HG02798 (cell line): ENCODE data around the gene TFAP2E.

ENCODE experiments used
- ATAC-seq: cut with Tn5 transposase; IDR thresholded peaks from one replicate; pipeline ENCODE4 v1.9.1; 2021; ENCODE audit warnings: mild to moderate bottlenecking; ENCODE audit not compliant: unreplicated experiment, poor library complexity

Gene TFAP2E

DNA sequence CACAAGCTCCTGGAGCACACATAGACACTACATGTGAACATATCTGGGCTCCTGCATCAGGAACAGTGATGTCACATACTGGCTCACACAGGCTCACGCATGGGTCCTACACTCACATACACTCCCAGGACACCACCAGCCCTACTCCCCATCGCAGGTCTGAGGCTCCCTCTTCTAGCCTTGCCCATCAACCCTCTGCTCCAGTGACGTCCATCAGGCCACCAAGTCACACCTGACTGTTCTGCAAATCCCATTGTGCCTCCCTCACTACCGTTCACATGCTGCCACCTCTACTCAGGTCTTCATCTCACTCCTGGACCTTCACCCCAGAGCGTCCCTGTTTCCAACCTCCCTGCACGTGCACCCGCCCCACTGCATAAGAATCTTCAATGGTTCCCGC is 18.1 kb downstream of the TFAP2E start:
- ATAC-seq, result no peak

DNA sequence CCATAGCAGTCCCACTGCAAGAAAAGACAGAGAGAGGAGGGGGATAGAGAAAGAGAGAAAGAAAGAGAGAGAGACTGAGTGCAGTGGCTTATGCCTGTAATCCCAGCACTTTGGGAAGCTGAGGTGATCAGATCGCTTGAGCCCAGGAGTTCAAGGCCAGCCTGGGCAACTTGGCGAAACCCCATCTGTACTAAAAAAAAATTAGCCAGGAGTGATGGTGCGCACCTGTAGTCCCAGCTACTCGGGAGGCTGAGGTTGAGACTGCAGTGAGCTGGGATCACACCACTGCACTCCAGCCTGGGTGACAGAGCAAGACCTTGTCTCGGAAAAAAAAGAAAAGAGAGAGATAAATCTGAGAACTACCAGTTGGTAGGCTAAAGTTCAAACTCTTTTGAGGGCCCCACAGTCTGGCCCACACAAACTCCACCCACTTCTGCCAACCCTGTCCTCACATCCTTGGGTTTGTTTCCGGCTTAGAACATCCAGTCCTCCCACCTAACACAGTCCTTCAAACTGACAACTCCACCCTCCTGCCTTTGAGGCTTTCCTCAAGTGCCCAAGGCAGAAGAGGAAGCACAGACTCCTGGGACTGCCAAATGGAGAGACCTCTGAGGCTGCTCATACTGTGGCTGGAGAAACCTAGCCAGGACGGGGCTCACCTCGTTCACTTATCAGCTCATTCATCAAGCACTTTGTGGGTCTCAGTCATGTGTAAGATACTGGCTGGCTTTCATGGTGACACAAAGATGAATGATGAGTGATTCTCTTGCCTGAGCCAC is 20.1 kb downstream of the TFAP2E start:
- no peak for ATAC-seq

DNA sequence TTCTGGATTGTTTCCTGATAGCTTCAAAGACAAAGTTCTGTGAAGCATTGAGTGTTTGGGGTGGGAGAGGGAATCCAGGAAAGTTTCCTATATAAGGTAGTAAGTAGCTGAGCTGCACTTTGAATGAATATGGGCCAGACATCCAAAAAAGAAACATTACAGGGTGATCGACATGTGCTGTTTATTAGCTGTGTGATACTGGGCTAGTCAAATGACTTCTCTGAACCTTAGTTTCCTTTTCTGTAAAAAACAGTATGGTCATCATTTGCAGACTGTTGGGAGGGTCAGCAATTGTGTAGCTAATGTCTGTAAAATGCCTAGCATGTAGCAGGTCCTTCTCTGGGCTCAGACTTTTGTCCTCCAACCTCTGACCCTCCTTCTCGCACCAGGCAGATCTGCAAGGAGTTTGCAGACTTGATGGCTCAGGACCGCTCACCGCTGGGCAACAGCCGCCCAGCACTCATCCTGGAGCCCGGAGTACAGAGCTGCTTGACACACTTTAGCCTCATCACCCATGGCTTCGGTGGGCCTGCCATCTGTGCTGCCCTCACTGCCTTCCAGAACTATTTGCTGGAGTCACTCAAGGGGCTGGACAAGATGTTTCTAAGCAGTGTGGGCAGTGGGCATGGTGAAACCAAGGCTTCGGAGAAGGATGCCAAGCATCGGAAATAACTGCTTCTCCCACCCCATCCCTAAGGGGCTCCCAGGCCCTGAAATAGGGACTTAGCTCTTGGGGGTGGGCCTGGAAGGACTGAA is 21.1 kb downstream of the TFAP2E start:
- ATAC-seq, result no peak

DNA sequence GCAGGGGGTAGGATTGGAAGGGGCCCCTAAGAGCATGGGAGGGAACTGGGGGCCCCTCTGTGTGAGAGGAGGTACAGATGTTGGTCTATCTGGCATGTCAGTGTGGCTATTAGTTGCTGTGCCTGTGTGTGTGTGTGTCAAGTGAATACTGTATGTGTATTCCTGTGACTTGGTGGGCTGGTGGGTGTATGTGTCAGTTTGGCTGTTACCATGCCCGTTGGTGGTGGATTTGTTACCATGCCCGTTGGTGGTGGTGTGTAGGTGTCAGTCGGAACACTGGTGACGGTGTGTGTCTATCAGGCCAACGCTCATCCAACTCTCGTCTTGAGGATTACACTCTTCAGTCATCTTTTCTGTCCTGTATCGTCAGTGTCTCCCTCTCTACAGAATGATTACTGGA is 22.6 kb downstream of the TFAP2E start:
- ATAC-seq, result no peak

DNA sequence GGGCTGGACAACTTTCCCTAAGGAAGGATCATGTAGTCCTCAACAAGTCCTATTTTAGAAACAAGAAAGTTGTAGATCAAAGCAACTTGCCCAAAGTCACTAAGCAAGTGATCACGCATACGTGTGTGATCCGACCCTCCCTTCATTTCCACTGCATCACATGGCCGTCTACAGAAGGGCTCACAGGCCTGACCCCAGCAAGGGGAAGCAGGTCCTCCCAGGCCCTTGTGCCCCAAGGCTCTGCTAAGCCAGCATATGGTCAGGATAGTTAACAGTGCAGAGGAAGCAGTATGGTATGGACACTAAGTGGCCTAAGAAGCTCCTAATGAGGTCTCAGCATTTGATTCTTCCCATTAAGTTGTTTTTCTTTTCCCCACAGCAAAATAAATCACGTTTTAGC is 24.8 kb downstream of the TFAP2E start:
- no peak for ATAC-seq

DNA sequence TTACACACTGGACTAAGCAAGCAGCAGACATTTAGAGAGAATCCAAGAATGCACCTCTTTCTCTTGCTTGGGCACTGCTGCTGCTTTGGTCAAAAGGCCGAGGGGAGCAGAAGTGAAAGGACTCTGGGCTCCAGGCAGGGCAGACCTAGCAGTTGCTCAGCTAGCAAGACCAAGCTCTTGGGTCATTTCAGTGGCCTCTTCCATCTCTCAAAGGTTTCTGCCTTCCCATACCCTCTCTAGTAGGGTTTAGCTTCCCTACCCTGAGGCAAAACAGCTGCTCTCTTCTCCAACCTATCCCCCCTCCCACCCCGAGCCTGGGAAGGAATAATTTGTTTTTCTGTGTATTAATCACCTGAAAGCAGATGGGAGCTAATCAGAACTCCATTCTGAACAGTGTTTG is 25.8 kb downstream of the TFAP2E start:
- ATAC-seq, result no peak

DNA sequence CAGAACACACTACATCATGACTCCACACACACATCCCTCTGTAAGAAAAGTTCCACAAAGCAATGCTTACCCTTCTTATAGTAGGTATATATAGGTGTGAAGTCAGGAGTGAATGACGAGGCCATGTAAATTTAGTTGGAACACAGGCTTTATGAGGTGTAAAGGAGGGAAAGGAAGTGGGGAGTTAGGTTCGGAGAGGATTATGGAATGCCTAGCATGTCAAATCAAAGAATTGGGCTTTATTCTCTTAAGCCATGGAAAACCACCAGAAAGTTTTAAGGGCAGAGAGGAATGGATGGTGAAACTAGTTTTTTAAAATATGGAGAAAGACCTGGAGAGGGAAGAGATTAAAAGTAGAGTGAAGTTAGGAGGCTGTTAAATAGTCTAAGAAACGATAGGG is 26.3 kb downstream of the TFAP2E start:
- no peak for ATAC-seq

DNA sequence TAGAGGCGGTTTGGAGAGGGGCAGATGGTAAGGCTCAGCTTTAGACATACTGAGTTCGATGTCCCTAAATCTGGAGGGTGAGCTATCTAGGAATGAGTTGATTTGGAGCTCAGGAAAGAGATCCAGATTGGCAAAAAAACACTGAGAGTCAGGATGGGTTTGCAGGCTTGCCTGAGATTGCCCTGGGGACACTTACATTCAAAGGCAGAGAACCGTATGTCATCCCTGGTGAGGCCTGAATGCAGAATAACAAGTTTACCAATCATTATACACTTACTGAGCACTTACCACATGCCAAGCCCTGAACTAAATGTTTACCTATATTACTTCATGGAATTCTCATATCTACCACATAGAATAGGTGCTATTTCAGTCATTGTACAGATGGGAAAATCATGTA is 27.5 kb downstream of the TFAP2E start:
- no peak for ATAC-seq

DNA sequence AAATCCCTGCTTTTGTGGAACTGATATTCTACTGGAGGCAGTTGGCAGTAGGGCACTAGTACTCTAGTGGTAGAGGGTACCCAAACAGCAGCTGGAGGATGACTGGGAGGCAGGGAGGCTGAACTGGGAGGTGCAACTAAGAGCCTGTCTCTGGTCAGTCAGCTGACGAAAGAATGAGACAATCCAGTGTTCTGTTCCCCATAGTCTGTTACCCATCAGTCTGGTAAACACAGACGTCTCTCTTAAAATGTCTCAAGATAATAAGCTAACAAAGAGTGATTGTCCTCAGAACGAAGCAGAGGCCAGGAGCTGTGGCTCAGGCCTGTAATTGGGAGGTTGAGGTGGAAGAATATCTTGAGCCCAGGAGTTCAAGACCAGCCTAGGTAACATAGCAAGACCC is 30.4 kb downstream of the TFAP2E start:
- ATAC-seq, result no peak

DNA sequence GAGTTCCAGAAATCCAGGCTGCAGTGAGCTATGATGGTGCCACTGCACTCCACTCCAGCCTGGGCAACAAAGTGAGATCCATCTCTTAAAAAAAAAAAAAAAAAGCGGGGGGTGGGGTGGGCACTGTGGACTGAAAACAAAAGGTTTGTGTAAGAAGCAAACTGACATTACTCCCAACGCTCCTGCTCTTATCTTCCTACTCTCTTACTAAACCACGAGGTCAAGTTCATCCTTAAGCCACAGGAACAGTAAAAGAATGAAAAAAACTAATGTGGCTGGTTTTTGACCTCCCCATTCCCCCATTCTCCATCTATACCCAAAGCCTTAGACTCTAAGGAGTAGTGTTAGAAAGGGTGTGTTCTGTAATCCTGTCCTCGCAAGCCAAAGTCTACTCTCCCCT is 30.8 kb downstream of the TFAP2E start:
- ATAC-seq, result no peak

DNA sequence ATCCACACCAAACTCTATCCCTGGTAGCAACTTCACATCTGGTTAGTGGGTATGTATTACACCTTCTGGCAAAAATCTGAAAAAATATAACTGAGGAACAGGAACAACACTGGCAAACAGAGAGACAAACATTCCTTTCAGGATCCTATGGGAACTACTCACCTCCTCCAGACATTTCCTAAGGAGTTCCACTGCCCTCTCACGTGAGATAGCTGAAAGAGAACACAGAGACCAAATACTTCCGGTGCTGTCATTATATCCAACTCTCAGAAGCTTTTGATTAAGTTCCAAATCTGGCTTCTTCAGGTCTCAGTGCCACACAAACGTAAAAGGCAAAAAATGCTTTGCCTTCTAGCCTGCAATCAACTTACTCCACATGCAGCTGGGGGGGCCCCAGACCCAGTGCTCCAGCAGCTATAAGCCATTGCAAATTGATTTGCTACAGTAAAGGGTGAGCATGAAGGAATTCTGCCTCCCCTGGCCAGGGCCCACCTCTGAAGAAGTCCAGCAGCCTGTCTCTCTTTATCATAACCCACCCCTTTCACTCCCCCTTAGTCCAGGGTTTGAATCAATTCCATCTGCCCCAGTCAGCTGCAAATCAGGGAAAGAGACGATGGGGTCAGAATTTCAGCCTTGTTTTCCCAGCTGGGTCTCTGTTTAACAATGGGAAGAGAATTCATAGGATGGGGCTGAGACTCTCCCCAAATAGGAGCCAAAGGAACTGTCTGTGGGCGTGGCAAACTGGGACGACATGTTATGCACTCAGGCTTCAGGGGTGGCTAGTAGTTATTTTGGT is 32.2 kb downstream of the TFAP2E start:
- no peak for ATAC-seq

DNA sequence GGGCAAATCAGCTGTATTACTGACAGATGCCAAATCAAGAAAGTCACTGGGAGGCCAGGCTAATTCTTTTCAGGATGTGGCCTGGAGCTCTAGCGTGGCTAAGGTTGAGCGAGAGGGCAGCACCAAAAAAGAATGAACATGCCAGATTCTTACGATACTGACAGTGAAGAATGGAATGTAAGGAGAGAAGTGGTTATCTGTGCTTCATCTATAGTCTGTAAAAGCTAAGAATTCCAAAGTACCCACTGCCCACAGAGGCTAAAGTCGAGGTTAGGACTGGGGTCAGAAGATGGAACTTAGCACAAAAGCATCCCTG is 32.7 kb downstream of the TFAP2E start:
- ATAC-seq, result no peak

DNA sequence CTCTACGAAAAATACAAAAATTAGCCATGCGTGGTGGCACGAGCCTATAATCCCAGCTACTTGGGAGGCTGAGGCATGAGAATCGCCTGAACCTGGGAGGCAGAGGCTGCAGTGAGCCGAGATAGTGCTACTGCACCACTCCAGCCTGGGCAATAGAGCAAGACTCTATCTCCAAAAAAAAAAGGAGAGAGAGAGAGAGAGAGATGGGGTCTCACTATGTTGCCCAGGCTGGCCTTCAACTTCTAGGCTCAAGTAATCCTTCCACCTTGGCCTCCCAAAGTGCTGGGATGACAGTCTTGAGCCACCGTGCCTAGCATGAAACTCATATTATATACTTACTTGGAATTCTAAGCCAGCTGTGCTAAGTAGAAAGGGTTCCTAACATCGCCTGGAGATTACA is 38.5 kb downstream of the TFAP2E start:
- ATAC-seq, result no peak

DNA sequence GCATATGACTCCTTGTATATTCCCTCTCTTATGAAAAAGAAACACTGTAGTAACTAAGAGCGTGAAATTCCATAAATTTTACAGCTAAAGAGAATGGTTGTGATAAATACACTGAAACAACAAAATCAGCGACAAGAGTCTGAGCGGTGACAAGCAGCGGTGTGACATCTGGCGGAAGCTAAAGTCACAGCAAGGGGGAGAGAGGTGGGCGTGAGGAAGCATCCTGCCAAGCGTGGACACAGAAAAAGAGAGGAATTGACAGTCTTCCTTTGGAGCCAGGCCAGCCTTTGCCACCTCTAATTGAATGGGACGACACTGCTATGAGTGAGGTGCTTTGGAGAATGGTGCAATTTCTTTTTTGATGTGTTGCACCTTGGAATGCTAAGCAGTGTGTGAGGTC is 42.3 kb downstream of the TFAP2E start:
- no peak for ATAC-seq

DNA sequence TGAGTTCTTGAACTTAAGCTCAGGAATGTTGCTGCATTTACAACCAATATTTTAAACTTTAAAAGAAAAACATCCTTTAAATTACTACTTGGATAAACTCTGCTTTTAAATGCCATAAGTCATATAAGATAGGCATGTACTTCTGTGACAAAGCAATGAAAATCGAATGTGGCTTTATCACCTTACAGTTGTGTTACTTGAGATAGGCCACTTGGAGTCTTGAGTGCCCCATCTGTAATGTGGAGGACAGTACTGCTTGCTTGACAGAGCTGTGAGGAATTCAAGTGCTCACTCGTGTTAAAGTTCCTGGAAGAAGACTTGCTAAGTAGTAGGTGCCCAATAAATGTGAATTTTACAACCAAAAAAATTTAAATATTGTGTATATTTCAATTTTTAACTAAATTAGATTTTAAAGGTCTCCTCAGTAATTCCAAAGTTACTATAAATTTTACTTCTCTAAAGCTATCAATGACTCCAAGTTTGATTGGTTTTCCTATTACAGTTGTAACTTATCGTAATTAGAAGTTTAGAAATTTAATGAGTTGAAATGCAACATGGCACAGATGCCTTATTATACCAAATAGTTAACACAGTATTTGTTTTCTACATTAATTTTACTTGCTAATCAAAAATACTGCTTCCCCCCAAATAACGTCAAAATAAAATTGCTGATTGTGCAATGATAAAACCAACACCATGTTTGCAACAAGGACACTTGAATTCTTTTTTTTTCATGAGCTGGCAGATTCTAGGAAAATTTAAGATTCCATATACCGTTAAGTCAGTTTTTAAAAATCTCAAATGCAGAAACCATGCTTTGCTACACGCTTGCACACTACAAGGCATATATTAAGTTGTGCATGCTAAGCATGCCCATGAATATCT is 46.4 kb downstream of the TFAP2E start:
- ATAC-seq, result no peak

DNA sequence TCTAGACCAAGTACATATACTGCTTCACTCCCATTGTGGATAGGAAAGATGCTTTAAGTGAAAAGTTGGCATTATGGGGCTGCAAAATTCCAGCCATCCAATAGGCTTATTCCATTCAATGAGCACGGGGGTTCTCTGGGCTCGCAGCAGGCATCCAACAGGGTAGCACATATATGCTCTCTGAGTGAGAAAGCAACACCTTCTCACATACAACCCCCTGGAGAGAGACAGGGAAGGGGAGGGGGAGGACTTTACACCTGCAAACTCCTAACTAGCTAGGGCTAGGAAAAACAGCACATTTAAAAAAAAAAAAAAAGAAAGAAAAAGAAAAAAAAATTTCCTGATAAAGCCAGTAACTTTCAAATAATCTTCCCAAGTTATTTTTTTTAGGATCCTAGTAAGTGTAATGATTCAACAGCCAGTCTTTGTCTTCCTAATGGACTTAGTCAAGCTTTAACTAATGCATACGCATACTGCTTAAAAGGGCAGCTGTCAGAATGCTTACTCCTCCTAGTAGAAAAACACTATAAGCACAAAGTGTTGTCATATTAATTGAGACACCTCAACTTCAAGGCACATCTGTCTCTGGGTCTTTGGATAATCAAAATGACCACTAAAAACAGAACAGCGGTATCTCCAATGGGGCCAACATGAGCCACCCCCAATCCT is 49.5 kb downstream of the TFAP2E start:
- no peak for ATAC-seq

DNA sequence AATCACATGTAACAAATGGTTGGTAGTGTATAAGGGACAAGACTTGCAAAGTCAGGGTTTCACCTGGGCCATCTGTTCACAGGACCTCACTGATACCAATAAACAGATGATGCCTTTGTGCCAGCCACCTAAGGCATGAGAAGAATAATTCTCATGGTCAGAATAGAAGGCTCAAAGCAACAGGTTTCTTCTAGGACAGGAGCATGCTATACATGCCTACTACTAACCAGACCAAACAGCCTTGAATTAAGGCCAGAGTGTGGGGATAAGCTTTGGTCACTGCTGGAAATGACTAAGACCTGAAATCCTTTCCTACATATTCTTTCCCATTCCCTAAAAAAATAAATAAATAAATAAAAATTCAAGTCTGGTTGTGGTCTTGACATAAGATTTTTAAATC is 50.7 kb downstream of the TFAP2E start:
- no peak for ATAC-seq

DNA sequence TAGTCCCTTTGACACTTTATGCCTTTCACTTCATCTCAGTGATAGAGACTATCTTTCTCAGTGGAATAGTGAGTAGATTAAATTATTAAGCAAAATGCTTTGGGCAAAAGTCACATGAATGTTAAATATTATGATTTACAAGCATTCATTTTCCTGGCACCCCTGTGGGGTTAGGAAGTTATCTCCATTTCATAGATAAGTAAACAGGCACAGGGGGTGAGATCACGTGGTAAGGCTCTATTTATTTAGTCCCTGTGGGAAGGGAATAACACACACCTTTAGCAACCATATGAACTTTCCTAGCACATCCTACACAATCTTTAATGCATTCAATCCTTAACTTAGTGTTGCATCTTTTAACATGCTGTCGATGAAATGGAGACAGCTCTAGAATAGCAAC is 55.9 kb downstream of the TFAP2E start:
- no peak for ATAC-seq

DNA sequence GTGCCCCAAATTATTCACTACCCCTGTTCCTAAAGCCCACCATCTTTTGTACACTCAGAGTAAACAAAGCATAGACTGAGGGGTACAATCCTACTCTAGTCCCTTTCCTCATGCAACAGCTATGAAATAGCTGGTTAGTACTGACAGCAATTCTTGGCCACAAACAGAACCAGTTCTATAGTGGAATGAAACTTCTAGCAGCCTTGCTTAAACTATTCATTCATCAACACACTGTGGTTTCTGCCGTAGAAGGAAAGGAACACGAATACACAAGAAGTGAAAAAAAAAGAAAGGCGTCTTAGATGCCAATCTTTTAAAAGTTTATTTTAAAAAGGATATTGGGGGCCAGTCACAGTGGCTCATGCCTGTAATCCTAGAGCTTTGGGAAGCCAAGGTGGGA is 58.3 kb downstream of the TFAP2E start:
- no peak for ATAC-seq

DNA sequence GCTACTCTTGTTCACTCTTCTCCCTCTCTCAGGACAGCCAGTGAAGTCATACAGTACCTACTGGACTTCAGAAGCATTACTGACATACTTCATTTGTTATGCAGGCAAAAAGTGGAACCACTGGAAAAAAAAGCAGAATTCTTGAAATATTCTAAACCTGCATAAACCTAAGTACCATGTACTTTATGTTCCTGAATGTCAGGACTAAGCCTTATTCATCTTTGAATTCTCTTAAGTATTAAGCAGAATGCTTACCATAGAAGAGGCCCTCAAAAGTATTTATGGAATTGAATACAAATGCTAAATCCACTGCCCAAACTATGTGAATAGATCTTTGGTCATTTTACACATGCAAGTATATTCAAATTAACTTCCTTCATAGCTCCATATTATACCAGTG is 60.4 kb downstream of the TFAP2E start:
- ATAC-seq, result no peak
